Femur (tissue), 1 donor: ENCODE measurements around the gene IQGAP2.

ENCODE experiments used
- DNase-seq: peaks from one replicate; pipeline ENCODE4 v3.0.0-alpha.2; 2017

IQGAP2 gene

GRCh38 chr5:76384189-76384588 is 18.9 kb upstream of the IQGAP2 start:
- no peak for DNase-seq

DNA sequence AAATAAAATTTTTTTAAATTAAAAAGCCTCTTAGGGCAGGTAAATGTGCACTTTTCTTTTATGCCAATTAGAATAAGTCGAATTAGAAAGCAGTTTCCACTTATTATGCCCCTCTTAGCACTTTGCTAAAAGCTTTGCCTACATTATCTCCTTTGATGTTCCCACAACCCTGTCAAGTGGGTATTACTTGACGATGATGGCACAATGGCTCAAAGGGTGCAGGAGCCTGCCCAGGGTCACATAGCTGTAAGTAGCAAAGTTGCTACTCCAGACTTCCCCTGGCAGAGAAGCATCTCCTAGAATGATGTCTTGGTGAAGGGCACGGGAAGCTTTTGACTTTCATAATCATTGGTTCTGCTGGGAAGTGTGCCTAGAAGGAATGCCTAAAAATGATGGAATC is 18.4 kb upstream of the IQGAP2 start:
- no peak for DNase-seq

DNA sequence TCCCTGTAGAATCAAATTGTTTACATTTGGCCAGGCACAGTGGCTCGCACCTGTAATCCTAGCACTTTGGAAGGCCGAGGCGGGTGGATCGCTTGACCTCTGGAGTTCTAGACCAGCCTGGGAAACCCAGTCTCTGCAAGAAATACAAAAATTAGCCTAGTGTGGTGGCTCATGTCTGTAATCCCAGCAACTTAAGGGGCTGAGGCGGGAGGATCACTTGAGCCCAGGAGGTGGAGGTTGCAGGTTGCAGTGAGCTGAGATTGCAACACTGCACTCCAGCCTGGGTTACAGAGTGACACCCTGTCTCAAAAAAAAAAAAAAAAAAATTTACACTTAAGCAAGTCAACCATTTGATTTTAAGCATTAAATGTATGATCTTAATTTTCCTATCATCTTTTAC is 17.5 kb upstream of the IQGAP2 start:
- no peak for DNase-seq

DNA sequence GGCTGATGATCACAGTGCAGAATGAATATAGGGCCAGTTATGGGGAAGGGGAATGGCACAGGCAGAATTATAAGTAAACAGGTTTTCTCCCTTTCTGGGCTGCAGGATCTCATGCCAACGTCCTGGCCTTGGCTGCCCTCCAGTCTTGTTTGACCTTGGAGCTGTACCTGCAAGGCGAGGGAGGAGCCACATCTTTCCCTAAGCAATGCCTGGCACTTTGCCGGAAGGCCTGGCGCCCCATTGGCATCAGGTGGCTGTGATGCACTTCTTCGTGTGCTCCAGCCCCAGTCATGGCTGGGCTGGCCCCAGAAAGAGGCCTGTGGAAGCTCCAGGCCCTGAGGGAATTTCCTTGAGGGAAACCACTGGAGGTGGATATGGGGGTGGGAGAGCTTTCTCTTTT is 16.7 kb upstream of the IQGAP2 start:
- DNase-seq = no peak

- no peak for DNase-seq
Measured at GRCh38 chr5:76388236-76388635, 14.8 kb upstream of the IQGAP2 start.

DNA sequence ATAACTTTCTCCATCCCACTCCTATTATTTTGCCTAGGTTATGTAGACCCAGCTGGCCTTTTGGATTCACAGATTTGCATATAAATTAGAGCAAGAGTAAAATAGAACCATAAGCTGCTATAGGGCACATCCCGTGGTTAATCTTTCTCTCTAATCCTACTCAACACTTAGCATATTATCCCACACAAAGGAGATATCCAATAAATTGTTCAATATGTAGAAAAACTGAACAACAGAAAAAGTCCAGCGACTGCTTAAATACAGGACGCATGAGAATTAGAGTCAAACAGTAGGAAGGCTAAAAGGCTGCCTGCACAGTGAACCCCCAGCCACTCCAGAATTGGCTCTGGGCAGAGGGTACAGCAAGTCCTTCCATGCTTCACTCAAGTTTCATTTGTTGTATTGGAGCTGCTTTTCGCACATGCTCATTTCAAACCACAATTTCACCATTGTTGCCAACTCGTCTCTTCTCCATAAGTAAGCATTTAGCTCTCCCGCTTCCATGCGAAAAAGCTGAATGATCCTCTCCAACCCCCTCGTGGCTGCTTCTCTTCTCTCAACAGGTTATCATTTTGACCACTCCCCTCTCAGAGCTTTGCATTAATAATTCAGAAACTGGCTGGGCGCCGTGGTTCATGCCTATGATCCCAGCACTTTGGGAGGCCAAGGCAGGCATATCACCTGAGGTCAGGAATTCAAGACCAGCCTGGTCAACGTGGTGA is 14.1 kb upstream of the IQGAP2 start:
- DNase-seq = no peak

GRCh38 chr5:76389513-76390154 is 13.5 kb upstream of the IQGAP2 start:
- DNase-seq = no peak

GRCh38 chr5:76391014-76391413 is 12.1 kb upstream of the IQGAP2 start:
- DNase-seq = no peak

GRCh38 chr5:76393035-76393680 is 9.9 kb upstream of the IQGAP2 start:
- no peak for DNase-seq

DNA sequence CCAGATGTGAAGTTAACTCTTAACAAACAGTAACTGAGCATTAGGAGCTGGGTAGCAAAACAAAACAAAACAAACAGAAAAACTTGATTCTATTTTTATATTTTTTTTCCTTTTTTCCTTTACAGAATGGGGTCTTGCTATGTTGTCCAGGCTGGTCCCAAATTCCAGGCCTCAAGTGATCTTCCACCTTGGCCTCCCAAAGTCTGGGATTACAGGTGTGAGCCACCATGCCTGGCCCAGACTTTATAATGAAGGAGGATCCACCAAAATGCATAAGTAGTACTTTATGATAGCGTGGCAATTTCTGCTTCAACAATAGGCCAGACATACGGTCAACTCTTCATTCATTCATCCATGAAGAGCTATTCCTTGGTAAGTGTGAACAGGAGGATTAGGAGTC is 5.9 kb upstream of the IQGAP2 start:
- DNase-seq = no peak

GRCh38 chr5:76399268-76399667 is 3.8 kb upstream of the IQGAP2 start:
- DNase-seq = no peak

GRCh38 chr5:76400466-76400865 is 2.6 kb upstream of the IQGAP2 start:
- DNase-seq = no peak

GRCh38 chr5:76401801-76402250 is 1.3 kb upstream of the IQGAP2 start:
- peak; percentile 28 for DNase-seq

- DNase-seq = peak; percentile 77
Measured at GRCh38 chr5:76402251-76402885, 717 bp upstream of the IQGAP2 start.

DNA sequence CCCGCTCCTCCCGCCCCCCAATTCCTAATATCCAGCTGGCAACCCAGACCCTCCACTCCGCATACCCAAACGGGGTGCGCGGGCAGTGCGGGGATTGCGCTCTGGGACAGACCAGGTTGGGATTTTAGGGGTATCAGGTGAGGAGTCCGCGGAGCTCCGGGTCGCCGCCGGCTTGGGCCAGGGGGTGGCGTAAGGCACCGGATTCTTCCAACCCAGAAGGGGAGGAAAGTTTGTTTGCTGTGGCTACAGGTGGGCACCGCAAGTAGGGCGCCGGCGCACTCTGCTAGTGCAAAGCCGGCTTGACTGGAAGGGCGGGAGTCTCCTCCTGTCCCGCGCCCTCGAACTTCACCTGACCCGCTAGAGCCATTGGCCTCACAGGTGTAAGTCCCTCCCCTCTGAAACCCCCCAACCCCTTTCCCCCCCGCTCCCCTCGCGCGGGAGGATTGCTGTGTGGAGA is 709 bp downstream of the IQGAP2 start:
- DNase-seq = peak; percentile 68

DNA sequence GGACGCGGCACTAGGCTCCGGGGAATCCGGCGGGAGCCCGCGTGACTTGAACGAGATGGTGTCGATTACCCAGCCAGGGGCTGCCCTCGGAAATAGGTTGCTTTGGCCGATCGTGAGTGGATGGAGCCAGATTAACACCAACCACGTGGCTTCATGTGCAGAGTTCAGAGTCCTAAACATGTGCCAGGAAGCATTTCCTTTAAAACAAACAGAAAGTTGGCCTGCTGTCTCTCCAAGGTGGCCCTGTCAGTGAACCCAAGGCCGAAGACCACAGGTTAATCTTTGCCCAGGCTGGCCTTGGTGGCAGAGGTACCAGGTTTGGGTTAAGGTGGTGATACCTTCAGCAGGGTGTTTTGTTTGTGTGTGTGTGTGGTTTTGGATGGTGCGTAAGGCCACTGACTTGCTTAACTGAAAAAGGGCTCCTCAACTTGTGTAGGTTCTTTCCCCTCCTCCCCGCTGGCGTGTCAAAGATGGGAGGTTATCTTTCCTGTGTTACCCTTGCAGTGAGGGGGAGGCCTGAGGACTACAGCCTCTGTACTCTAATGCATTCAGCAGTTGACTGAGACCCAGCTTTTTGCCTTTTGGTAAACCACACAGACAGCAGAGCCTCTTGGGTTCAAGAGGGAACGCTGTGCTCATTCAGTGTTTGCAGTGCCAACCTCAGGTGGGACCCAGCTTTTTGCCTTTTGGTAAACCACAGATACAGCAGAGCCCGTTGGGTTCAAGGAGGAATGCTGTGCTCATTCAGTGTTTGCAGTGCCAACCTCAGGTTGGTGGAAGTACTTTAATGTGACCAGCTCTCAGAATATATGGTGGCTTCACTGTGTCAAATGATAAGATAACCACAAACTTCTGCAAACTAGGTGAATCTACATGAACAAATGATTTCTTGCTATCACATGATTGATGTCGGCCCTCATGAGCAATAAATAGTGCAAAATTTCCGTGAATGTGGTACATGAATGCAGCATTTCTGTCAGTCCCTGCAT is 1.4 kb downstream of the IQGAP2 start:
- peak; percentile 26 for DNase-seq

- no peak for DNase-seq
Measured at GRCh38 chr5:76406014-76406413, 2.9 kb downstream of the IQGAP2 start.

GRCh38 chr5:76406673-76407072 is 3.6 kb downstream of the IQGAP2 start:
- DNase-seq = no peak

DNA sequence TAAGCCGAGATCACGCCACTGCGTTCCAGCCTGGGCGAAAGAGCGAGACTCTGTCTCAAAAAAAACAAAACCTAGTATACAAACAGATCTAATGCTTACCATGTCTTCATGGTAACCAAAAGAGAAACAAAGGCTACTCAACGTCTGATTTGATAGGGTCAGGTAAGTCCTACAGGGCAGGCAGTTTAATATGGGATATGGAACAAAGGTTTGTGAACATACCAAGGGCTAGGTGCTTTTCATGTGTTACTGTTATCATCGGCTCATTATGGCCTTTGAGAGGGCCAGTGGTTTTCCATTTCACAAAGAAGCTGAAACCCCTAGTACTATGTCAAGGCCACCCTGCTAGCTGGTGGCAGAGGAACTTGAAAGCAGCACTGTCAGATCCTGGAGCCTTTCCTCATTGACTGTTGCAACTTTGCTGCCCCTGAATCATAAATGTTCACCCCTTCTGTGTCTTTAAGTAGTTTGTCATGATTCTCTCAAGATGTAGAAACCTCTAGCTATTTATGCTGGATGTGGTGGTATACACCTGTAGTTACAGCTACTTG is 5.1 kb downstream of the IQGAP2 start:
- DNase-seq = no peak

- DNase-seq = no peak
Measured at GRCh38 chr5:76412511-76412910, 9.4 kb downstream of the IQGAP2 start.

- DNase-seq = no peak
Measured at GRCh38 chr5:76413746-76414145, 10.7 kb downstream of the IQGAP2 start.

DNA sequence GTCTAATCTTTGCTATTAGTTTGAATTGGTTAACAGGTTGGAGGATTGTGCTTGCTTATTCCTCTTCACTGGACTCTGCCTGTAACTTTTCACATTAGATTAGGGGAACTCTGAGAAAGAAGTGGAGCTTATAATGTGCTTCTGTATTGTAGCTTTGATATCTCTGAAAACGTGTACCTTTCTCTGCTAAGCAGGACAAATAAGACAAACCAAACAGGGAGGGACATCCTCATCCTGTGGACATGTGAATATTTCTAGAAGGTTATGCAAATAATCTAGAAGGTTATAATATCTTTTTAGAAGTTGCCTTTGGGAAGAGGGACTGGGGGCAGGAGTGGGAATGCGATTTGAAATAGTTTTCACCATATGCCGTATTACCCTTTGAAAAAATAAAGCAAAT is 11.7 kb downstream of the IQGAP2 start:
- no peak for DNase-seq
